ENCODE measurements around the gene ZNF330.

Gene ZNF330

DNA sequence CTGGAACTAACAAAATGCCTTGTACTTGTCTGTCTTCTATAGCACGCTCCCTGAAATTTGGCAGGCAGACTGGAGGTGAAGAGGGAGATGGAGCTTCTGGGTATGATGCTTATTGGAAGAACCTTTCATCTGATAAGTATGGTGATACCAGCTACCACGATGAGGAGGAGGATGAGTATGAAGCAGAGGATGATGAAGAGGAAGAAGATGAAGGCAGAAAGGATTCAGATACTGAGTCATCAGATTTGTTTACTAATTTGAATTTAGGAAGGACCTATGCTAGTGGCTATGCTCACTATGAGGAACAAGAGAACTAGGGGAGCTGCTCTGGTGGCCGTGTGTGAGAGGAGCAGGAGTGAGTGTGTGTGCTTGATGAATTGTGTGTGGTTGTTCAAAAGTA is 13.0 kb downstream of the ZNF330 start:
- no peak for DNase-seq (ENCODE audit: low spot score)

DNA sequence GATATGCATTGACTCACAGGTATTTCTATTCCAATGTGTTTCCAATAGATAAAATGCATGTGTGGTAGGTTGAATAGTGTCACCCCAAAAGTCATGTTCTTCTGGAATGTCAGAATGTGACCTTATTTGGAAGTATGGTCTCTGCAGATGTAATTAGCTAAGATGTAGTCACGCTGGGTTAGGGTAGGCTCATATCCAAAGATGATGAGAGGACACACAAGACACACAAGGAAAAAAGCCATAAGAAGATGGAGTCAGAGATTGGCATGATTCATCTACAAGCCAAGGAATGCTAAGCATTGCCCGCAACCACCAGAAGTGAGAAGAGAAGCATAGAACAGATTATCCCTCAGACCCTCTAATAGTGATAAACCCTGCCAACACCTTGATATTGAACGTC is 17.5 kb downstream of the ZNF330 start:
- DNase-seq (ENCODE audit: low spot score): no peak

DNA sequence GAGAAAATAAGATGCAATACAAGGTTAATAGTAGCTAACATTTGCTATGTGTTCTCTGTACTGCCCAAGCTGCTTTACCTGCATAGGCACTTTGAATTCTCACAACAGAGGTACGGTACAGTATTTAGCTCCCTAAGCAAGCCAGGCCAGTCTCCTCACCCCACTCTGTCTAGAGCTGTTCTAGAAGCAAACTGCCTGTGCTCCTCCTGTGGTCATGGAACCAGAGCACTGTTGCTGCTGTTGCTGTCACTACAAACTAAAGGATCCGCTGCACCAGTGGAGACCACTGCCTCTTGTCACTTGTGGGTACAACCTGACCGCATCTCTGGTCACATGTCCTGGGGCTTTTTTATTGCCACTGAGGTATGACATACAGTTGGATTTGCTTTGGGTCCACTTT is 19.6 kb downstream of the ZNF330 start:
- no peak for DNase-seq (ENCODE audit: low spot score)

DNA sequence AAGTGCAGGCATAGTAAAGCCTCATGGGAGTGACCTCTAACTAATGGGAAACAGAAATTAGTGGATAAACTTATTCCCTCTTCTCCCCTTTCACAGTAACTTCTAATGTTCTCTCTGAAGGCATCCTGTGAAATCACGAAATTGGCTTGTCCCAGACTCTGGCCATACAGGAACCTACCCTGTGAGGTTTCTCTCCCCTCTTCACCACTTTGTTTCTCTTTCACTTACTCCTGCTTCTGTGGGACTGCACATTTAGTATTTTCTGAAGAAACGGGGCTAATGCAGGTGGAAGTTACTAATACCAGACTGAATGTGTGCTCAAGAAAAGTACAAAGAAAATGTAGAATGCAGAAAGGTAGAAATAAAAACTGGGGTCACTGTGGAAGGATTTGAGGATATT is 20.0 kb downstream of the ZNF330 start:
- no peak for DNase-seq (ENCODE audit: low spot score)

DNA sequence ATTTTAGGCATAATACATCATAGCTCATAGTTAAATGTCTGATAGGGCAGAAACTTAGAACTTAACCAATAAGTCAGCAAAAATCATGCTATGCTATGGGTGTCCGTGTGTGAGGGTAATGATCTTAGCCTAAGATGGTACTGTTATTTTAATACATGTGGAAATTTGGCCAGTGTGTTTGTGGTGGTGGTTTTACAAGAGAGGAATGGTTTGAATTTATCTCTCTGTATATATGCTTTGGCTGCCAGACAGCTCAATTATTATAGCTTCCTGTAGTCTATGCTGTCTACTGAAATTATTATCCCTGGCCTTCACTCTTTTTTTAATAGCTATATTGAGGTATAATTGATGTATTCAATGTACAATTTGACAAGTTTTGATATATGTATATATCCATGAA is 21.3 kb downstream of the ZNF330 start:
- DNase-seq (ENCODE audit: low spot score): no peak

DNA sequence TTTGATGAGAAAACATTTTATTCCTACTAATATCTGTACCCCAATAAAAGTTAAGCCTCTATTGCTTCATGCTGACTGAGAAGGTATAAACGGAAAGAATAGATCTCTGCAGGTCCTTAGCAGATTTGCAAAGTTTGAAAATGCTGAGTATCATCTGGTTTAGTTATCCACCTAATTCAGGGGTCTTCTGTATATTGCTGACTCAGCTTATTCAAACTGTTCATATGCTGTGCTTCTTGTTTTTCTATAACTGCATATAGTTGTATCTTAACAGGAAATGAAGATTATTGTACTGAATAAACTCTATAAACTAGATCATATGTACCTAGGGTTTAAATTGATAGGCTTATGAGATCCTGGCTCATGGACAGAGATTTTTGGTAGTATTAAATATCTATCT is 23.7 kb downstream of the ZNF330 start:
- DNase-seq (ENCODE audit: low spot score): no peak

DNA sequence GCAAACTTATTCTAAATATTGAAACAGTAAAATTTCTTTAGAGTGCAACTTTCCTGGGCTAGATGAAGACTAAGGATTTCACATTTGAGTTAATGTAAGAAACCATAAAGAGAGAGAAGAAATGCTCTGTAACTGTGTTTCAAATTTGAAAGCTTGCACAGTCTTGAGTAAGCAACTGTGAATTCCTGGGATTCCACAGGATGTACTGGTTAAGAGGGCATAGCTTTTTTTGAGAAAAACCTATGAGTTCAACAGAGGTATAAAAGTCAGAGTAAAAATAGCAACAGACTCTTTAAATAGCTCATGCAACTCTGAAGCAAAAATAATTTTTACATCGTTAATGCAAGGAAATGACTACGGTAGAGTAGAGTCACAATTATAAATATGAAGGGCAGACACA is 25.5 kb downstream of the ZNF330 start:
- no peak for DNase-seq (ENCODE audit: low spot score)

DNA sequence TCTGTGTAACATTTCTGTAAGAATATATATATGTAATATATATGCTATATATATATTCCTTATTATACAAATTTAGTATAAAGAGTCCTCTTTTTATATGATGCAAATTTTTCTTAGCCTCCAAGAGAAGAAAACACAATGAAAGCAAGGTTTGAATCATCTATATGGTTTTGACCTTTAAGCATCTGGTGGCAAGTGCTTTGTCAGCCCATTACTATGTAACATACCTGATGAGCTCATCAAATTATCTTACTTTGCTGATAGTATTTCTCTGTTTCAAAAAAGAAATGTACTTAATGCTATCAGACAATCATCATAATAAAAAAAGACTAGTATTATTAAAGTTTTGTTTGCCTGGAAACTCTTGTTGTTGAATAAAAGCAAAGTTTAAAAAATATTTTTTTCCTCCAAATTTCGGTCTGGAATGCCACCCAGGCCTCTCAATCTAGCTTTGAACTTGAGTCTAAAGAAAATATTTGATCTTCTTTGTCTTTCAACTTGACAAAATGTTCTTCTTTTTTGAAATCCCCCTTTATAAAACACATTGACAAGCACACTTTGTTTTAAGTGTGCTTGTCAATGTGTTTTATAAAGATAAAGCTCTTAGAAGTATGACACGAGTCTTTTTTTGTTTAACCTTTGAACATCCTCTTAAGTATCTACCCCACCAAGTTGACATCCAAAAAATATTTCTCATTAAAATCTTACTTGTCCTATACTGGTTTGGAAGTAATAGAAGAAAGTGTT is 26.2 kb downstream of the ZNF330 start:
- no peak for DNase-seq (ENCODE audit: low spot score)

DNA sequence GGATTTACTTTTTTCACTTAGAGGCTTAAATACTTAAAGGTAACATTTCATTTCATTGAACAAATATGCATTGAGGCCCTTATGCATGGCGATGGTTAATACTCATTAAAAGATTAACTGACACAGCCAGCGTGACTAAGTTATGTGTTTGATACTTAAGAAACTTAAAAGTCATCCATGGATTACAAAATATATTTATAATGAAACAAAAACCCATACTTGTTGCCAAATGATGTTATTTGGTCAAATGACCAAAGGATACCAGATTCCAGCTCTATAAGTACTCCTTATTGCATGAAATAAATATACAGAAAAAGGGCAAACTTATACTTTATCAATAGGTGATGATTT is 26.7 kb downstream of the ZNF330 start:
- DNase-seq (ENCODE audit: low spot score): no peak

DNA sequence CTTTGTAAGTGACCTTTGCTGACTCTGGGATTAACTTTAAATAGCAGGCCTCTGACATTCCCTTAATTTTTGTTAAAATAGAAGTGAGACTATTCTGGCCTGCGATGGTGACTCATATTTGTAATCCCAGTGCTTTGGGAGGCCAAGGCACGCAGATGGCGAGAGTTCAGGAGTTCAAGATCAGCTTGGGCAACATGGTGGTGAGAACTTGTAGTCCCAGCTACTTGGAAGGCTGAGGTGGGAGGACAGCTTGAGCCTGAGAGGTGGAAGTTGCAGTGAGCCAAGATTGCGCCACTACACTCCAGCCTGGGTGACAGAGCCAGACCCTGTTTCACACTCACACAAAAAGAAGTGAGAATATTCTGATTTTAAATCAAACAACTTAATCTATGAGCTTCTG is 27.3 kb downstream of the ZNF330 start:
- DNase-seq (ENCODE audit: low spot score): no peak

DNA sequence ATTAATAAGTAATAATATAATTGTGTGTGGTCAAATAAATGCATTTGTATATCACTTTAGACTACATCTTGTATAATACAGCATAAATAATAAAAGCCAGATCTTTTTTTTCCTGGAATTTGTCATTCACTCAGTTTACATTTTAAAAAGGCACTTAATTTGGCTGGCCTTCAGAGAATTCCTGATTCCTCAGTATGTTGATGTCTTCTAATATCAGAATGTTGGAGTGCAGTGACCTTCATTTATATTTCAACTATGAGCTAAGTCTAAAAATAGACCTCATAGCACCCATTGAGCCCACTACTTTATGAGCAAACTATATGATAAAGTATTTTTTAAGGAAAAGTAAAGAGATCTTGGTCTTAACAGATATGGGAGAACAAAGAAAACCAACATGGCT is 27.8 kb downstream of the ZNF330 start:
- no peak for DNase-seq (ENCODE audit: low spot score)

DNA sequence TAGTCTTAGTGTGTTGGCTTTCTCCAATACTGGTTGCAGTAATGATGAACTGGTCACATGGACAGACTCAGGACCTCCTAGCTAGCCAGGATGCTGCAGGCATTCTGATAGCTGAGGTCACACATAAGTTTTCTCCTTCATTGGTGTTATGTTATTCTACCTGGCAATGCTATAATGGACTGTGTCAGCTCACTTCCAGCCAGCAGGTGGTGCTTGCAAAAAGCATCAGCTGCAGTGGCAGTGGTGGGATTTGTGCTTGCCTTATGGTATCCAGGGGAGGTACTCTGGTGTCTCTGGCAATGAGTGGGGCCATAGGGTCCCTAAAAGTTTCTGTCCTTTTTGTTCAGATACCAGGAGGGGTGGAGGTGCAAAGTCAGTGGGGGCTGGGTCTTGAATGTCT is 33.6 kb downstream of the ZNF330 start:
- no peak for DNase-seq (ENCODE audit: low spot score)

DNA sequence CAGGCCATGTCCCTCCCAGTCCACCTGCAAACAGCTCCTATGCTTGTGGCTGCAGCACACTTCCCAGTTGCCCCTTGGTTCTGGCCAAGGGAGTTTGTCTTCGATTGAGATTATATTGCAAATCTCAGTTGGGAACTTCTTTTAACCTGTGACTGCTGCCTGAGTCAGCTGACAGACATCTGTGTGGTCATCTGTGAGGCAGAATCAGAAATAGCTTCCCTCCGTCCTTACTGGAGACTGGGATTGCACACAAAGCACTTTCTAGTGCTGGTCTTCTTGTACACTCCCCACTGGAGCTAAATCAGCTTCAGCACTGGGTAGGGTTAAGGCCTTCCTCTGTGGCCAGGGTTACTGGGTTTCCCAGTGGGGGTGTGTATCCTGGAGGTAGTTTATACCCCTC is 34.3 kb downstream of the ZNF330 start:
- DNase-seq (ENCODE audit: low spot score): no peak

DNA sequence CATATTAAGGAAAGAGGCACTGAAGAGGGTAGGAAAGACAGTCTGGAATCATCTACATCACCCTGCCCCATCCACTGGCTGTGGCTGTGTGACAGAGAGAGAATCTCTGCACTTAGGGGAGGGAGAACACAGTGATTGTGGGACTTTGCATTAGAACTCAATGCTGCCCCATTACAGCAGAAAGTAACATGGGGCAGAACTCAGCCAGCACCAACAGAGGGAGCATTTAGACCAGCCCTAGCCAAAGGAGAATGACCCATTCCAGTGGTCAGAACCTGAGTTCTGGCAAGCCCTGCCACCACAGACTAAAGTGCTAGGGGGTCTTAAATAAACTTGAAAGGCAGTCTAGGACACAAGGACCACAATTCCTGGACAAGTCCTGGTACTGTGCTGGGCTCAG is 37.9 kb downstream of the ZNF330 start:
- no peak for DNase-seq (ENCODE audit: low spot score)

DNA sequence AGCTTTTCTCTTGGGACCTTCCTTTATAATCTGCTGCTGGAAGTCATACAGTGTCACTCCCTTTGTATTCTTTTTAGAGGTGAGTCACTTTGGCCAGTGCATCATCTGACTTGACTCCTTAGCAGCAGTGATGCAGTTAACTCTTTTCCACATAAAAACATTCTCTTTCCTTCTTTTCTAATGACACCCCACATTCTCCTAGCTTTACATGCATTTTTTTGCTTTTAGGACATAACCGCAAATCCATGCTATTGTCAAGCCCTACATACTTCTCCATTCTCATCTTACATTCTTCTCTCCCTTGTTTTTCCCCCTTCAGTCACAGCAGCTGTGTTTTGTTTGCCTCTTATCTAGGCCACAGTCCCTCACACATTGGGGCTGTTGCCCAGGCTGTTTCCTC is 55.1 kb downstream of the ZNF330 start:
- DNase-seq (ENCODE audit: low spot score): no peak

DNA sequence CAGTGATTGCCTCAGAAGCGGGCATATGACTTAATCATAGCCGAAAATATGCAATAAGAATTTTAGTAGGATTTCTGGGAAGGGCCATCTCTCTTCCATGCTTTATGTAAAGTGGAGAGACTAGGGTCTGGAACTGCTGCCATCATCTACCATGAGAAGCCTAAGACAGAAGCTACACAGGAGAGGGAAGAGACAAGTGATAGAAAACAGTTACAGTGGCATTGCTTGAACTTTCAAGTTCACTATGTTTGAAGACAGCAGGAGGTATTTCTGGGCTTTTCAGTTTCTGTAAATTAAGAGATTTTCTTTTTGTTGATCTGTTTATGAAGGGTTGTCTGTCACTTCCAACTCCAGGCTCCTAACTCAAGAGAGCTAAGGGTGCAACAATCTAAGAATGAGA is 62.5 kb downstream of the ZNF330 start:
- no peak for DNase-seq (ENCODE audit: low spot score)

DNA sequence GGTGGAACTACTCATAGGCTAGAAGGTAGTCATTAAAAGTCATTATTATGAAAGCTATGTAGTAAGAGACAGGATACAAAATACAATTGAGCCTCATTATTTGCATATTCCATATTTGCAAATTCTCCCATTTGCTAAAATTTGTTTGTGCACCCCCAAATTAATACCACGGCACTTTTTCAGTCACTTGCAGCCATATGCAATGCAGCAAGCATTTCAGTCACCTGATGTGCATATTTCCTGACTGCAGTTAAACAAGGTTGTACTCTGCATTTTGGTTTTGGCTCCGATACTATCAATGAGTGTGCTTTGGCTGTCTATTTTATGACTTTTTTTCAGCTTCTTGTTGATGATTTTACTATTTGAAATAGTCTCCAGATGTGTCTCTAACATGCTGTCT is 62.9 kb downstream of the ZNF330 start:
- no peak for DNase-seq (ENCODE audit: low spot score)

All from activated CD4-positive, alpha-beta T cell treated with anti-CD3 and anti-CD28 coated beads, Interleukin-2, Interleukin-4, amounts not matched to agents 100 ng/mL and 50 ng/mL, durations not matched to agents 16 hours and 8 hours (primary cell).